Gastrocnemius medialis (tissue), 4 donors: Measurements from ENCODE around the gene MTR. TPM values are rescaled to one million over a fixed set of nuclear protein-coding genes. Genes with fewer than 3 reads are reported as not detected.

Experiments used
- ATAC-seq, 2 donors: fragments of 150-250 bp; one replicate each; pipeline ENCODE4 v1.9.1; 2016
- DNase-seq, 2 donors: peaks; one replicate each; pipeline ENCODE4 v3.0.0-alpha.2; 2019
- H3K27ac ChIP-seq, 4 donors: fragments of 200-600 bp; sonication (generic); 1 replicate in 1 of 4; 2 replicates in 3 of 4; pipeline ENCODE4 v1.5.1; 2016 to 2018; ENCODE audit warnings: mild to moderate bottlenecking in 2 of 4, moderate library complexity in 1 of 4
- H3K27me3 ChIP-seq, 3 donors: fragments of 200-600 bp; sonication (generic) in 2 of 3; 1 replicate in 1 of 3; 2 replicates in 2 of 3; pipeline versions ENCODE4 v1.5.1 to v1.6.0; 2016 to 2019; ENCODE audit warnings: mild to moderate bottlenecking in 1 of 3, moderate library complexity in 1 of 3
- H3K36me3 ChIP-seq, 2 donors: fragments of 200-600 bp; sonication (generic) in 1 of 2; one replicate each; pipeline ENCODE4 v1.5.1; 2017 to 2018
- H3K4me1 ChIP-seq, 2 donors: fragments of 200-600 bp; sonication (generic) in 1 of 2; one replicate each; pipeline ENCODE4 v1.5.1; 2016 to 2017; ENCODE audit warnings: mild to moderate bottlenecking in 2 of 2
- H3K4me3 ChIP-seq, 4 donors: fragments of 200-600 bp; sonication (generic) in 3 of 4; 1 replicate in 1 of 4; 2 replicates in 3 of 4; pipeline ENCODE4 v1.5.1; 2016 to 2019; ENCODE audit warnings: mild to moderate bottlenecking in 2 of 4
- H3K9me3 ChIP-seq, 3 donors: fragments of 200-600 bp; sonication (generic) in 2 of 3; 1 replicate in 1 of 3; 2 replicates in 2 of 3; pipeline ENCODE4 v1.5.1; 2016 to 2019
- CTCF ChIP-seq, 5 experiments: fragments of 450-650 bp in 3 of 5; fragments of 200-600 bp in 2 of 5; sonication (generic) in 2 of 5; IDR thresholded peaks in 4 of 5; conservative IDR thresholded peaks in 1 of 5; 1 replicate in 4 of 5; 2 replicates in 1 of 5; pipeline ENCODE4 v1.5.1; 2016 to 2019; ENCODE audit warnings: antibody characterized with exemption in 5 of 5, mild to moderate bottlenecking in 3 of 5, moderate library complexity in 3 of 5
- POLR2A ChIP-seq, 2 donors: fragments of 450-650 bp; IDR thresholded peaks; one replicate each; pipeline ENCODE4 v1.6.1; 2017; ENCODE audit warnings: antibody characterized with exemption in 2 of 2, mild to moderate bottlenecking in 2 of 2, moderate library complexity in 2 of 2
- in situ Hi-C, 4 donors: fragments of 200-750 bp; cut with MboI; loops; one replicate each; pipeline versions ENCODE4 v1.15.0 to v1.8.0; 2017; ENCODE audit warnings: low sequenced_read_pairs in 4 of 4
- intact Hi-C: fragments of 100-400 bp; cut with DNase I; formaldehyde crosslinking; loops from one replicate; pipeline ENCODE4 v1.15.1; 2023; ENCODE audit warnings: low total_unique reads
- total RNA-seq, 4 donors: library from RNA; depleted of rRNA; stranded (reverse); fragments of >200 nt; gene quantifications; one replicate each; pipeline versions ENCODE4 v1.1.0 to v1.2.3, GENCODE V29; 2016

MTR gene
- total RNA-seq, 4 donors from 2014 or later: 23.0 to 46.3 (median 29.1) TPM

GRCh38 chr1:236870721-236871120 is 75.6 kb downstream of the MTR start:
- H3K9me3 ChIP-seq: no peaks in the 10 kb centered on the region
- no peak overlapping the region for H3K4me3 ChIP-seq
- H3K36me3 ChIP-seq: peaks cover 0 to 44% of the 10 kb centered on the region in 2 donors
- DNase-seq: no peak
- H3K27ac ChIP-seq: no peak overlapping the region
- no peaks in the 10 kb centered on the region for H3K27me3 ChIP-seq
- peaks cover 0 to 3% of the 10 kb centered on the region in 2 donors for H3K4me1 ChIP-seq
- intact Hi-C loops: no loop called here
- in situ Hi-C loops: loop anchor here in 2 of 4 donors (25.0 kb wide), 1 partner anchor 758 kb away; no protein-coding TSS in a partner anchor
- TF ChIP-seq CTCF (IDR thresholded peaks at IDR 0.05 in 4 of 5, conservative IDR thresholded peaks at IDR 0.05 in 1 of 5): no peak
- TF ChIP-seq POLR2A (IDR thresholded peaks at IDR 0.05): no peak
- no peak for ATAC-seq

GRCh38 chr1:236872075-236872666 is 77.1 kb downstream of the MTR start:
- peaks cover 0 to 55% of the 10 kb centered on the region in 2 donors for H3K36me3 ChIP-seq
- DNase-seq (no peak), ATAC-seq (no peak)
- H3K4me3 ChIP-seq: no peak overlapping the region
- no peaks in the 10 kb centered on the region for H3K27me3 ChIP-seq
- H3K4me1 ChIP-seq: peaks cover 0 to 3% of the 10 kb centered on the region in 2 donors
- TF ChIP-seq POLR2A (IDR thresholded peaks at IDR 0.05) (no peak), CTCF (IDR thresholded peaks at IDR 0.05 in 4 of 5, conservative IDR thresholded peaks at IDR 0.05 in 1 of 5) (no peak)
- intact Hi-C loops (no loop called here), in situ Hi-C loops (loop anchor here in 2 of 4 donors (25.0 kb wide), 1 partner anchor 760 kb away; no protein-coding TSS in a partner anchor)
- H3K27ac ChIP-seq: no peak overlapping the region
- H3K9me3 ChIP-seq: no peaks in the 10 kb centered on the region

- DNase-seq (no peak), ATAC-seq (no peak)
- Histone ChIP-seq H3K27me3 (no peaks in the 10 kb centered on the region), H3K9me3 (no peaks in the 10 kb centered on the region), H3K27ac (no peak overlapping the region), H3K4me3 (no peak overlapping the region), H3K36me3 (peaks cover 0 to 62% of the 10 kb centered on the region in 2 donors), H3K4me1 (peaks cover 0 to 3% of the 10 kb centered on the region in 2 donors)
- in situ Hi-C loops (no loop called here), intact Hi-C loops (no loop called here)
- TF ChIP-seq CTCF (IDR thresholded peaks at IDR 0.05 in 4 of 5, conservative IDR thresholded peaks at IDR 0.05 in 1 of 5): no peak
- TF ChIP-seq POLR2A (IDR thresholded peaks at IDR 0.05): no peak
These were observed 80.9 kb downstream of the MTR start for GRCh38 chr1:236875975-236876374.

- no peak for TF ChIP-seq CTCF (IDR thresholded peaks at IDR 0.05 in 4 of 5, conservative IDR thresholded peaks at IDR 0.05 in 1 of 5)
- TF ChIP-seq POLR2A (IDR thresholded peaks at IDR 0.05): no peak
- H3K9me3 ChIP-seq: no peaks in the 10 kb centered on the region
- in situ Hi-C loops: no loop called here
- H3K27ac ChIP-seq: no peak overlapping the region
- H3K27me3 ChIP-seq: no peaks in the 10 kb centered on the region
- ATAC-seq (no peak), DNase-seq (no peak)
- peaks cover 0 to 68% of the 10 kb centered on the region in 2 donors for H3K36me3 ChIP-seq
- H3K4me3 ChIP-seq: no peak overlapping the region
- H3K4me1 ChIP-seq: no peaks in the 10 kb centered on the region
- intact Hi-C loops: no loop called here
These were observed 82.6 kb downstream of the MTR start for GRCh38 chr1:236877661-236878060.

- in situ Hi-C loops: no loop called here
- DNase-seq: no peak
These were observed 85.1 kb downstream of the MTR start for GRCh38 chr1:236880209-236880608.

More at GRCh38 chr1:236880209-236880608, 85.1 kb downstream of the MTR start:
- intact Hi-C loops: no loop called here
- no peak overlapping the region for H3K4me3 ChIP-seq
- no peaks in the 10 kb centered on the region for H3K27me3 ChIP-seq
- ATAC-seq: no peak
- no peaks in the 10 kb centered on the region for H3K9me3 ChIP-seq
- no peaks in the 10 kb centered on the region for H3K4me1 ChIP-seq
- H3K27ac ChIP-seq: no peak overlapping the region
- H3K36me3 ChIP-seq: peaks cover 0 to 75% of the 10 kb centered on the region in 2 donors
- TF ChIP-seq POLR2A (IDR thresholded peaks at IDR 0.05) (no peak), CTCF (IDR thresholded peaks at IDR 0.05 in 4 of 5, conservative IDR thresholded peaks at IDR 0.05 in 1 of 5) (no peak)
